Spinal cord (tissue), 10 donors: ENCODE data around the gene PODXL2. TPM values are rescaled to one million over a fixed set of nuclear protein-coding genes. Genes with fewer than 3 reads are reported as not detected.
"Not testable (repeated sequence)": the region's sequence is repeated elsewhere in the genome, so short reads cannot be mapped to it uniquely, and the experiment has no call there.

Source experiments
- DNase-seq, 6 donors: peaks; one replicate each; pipeline versions ENCODE4 v3.0.0 to v3.0.0-alpha.2; 2013 to 2015; ENCODE audit warnings: low spot score in 6 of 6, low read depth in 4 of 6
- H3K27ac ChIP-seq: one replicate; pipeline ENCODE4 v1.5.1; 2013; ENCODE audit warnings: low read depth, low read length, control low read depth
- H3K27me3 ChIP-seq: one replicate; pipeline ENCODE4 v1.6.1; 2013; ENCODE audit warnings: low read length; ENCODE audit not compliant: control insufficient read depth, insufficient read depth
- H3K36me3 ChIP-seq: one replicate; pipeline ENCODE4 v1.6.1; 2013; ENCODE audit warnings: low read length; ENCODE audit not compliant: control insufficient read depth, insufficient read depth
- H3K4me1 ChIP-seq: one replicate; pipeline ENCODE4 v1.6.1; 2013; ENCODE audit warnings: low read length; ENCODE audit not compliant: control insufficient read depth, insufficient read depth
- H3K4me3 ChIP-seq: one replicate; pipeline ENCODE4 v1.5.1; 2013; ENCODE audit warnings: low read depth, low read length, control low read depth
- H3K9me3 ChIP-seq: one replicate; pipeline ENCODE4 v1.6.1; 2013; ENCODE audit warnings: low read length; ENCODE audit not compliant: control insufficient read depth, insufficient read depth
- WGBS: methylation state at CpG from one replicate; pipeline ENCODE4 v1.1.5; 2013; ENCODE audit warnings: missing lambda C conversion rate; ENCODE audit not compliant: insufficient coverage; 5-methylcytosine and 5-hydroxymethylcytosine counted together
- polyA plus RNA-seq, 2 donors: library from polyadenylated mRNA; unstranded; fragments of 120-200 nt; gene quantifications; one replicate each; pipeline ENCODE4 v1.2.1, GENCODE V29; 2013; ENCODE audit not compliant: insufficient read length in 2 of 2
- total RNA-seq, 2 donors: library from RNA; depleted of rRNA in 1 of 2; stranded (reverse); fragments of 120-200 nt in 1 of 2; fragments of >200 nt in 1 of 2; gene quantifications; one replicate each; pipeline versions ENCODE4 v1.2.3 to v1.2.4, GENCODE V29; 2013 to 2014
- donor health status: healthy.

PODXL2 gene
- total and polyA plus RNA-seq, 4 donors: 73.4 to 234 (median 162) TPM

DNA sequence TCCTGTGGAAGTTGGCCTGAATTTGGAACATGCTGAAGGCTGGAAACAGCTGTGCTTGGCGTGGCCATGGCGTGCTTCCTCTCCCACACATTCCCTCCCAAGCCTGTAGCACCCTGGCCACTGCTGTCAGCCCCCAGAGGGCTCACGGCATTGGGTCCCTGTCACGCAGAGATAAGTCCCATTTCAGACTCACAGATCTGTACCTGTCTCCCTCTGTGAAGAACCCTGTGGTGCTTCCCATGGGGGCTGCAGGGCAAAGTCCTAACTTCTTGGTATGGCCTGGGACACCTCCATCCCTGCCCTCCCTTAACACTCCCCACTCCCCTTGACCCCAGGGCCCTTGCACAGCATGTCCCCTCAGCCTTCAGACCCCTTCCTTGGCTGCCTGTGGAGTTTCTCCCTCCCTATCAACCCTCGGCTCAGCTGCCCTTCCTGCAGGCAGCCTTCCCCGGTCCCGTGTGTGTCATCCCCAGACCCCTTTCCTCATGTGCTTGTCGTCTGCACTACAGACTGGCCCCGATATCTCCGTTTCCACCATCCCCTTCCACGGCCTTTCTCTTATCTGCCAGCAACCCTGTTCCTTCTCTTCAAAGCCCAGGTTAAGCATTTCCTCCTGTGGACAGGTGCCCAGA is 72.4 kb downstream of the PODXL2 start:
- WGBS: 72% methylated on average over 11 of the region's 11 CpGs
- DNase-seq: no peak

GRCh38 chr3:127702151-127702578 is 73.2 kb downstream of the PODXL2 start:
- Histone ChIP-seq H3K27me3 (no peaks in the 10 kb centered on the region), H3K4me3 (no peak overlapping the region), H3K36me3 (peaks cover 19% of the 10 kb centered on the region), H3K9me3 (peaks cover 5% of the 10 kb centered on the region), H3K27ac (peak overlapping the region; percentile 33), H3K4me1 (peaks cover 53% of the 10 kb centered on the region)
- DNase-seq: no peak
- WGBS: 57% methylated on average over 4 of the region's 4 CpGs

More for the DNA sequence above, 72.4 kb downstream of the PODXL2 start:
- Histone ChIP-seq H3K27me3 (no peaks in the 10 kb centered on the region), H3K27ac (peak overlapping the region; percentile 52), H3K9me3 (peaks cover 5% of the 10 kb centered on the region), H3K4me1 (peaks cover 54% of the 10 kb centered on the region), H3K36me3 (peaks cover 16% of the 10 kb centered on the region), H3K4me3 (no peak overlapping the region)

GRCh38 chr3:127704840-127705239 is 75.9 kb downstream of the PODXL2 start:
- WGBS: no CpG with 5 or more reads among the region's 4 CpGs
- H3K9me3 ChIP-seq: not testable (repeated sequence)
- H3K4me1 ChIP-seq: peaks cover 44% of the 10 kb centered on the region

DNA sequence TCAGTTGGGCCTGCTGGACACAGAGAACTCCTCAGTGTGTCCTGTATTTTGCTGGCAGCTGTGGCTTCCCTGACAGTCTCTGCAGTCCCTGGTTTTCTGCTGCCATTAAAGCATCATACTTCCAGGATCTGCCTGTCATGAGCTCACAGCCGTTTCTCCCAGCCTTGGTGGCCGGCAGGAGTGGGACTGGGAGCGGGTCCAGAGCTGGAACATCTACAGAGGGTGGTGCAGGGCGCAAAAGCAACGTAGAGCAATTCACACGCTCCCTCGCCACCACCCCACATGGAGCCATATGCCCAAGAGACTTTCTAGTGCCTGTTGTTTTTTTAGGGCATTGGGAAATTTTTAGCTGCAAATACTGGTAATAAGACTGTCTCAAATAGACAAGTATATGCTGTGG is 77.3 kb downstream of the PODXL2 start:
- H3K27ac ChIP-seq: peak overlapping the region; percentile 86
- peaks cover 5% of the 10 kb centered on the region for H3K9me3 ChIP-seq
- H3K4me3 ChIP-seq: no peak overlapping the region
- DNase-seq: peak in 1 of 6 donors; percentile 51
- WGBS: 50% methylated on average over 1 of the region's 7 CpGs
- H3K4me1 ChIP-seq: peaks cover 41% of the 10 kb centered on the region
- peaks cover 13% of the 10 kb centered on the region for H3K36me3 ChIP-seq
- no peaks in the 10 kb centered on the region for H3K27me3 ChIP-seq

More at GRCh38 chr3:127704840-127705239, 75.9 kb downstream of the PODXL2 start:
- H3K27me3 ChIP-seq, DNase-seq, H3K27ac ChIP-seq, H3K4me3 ChIP-seq: not testable (repeated sequence)
- H3K36me3 ChIP-seq: peaks cover 16% of the 10 kb centered on the region

GRCh38 chr3:127706785-127707351 is 77.9 kb downstream of the PODXL2 start:
- peaks cover 5% of the 10 kb centered on the region for H3K9me3 ChIP-seq
- DNase-seq: no peak
- 90% methylated on average over 14 of the region's 16 CpGs for WGBS
- no peaks in the 10 kb centered on the region for H3K27me3 ChIP-seq
- peak overlapping the region; percentile 86 for H3K27ac ChIP-seq
- H3K4me3 ChIP-seq: no peak overlapping the region
- H3K4me1 ChIP-seq: peaks cover 37% of the 10 kb centered on the region
- H3K36me3 ChIP-seq: peaks cover 8% of the 10 kb centered on the region

GRCh38 chr3:127707851-127708411 is 78.9 kb downstream of the PODXL2 start:
- Histone ChIP-seq H3K27ac (peak overlapping the region; percentile 86), H3K4me1 (peaks cover 40% of the 10 kb centered on the region), H3K36me3 (peaks cover 5% of the 10 kb centered on the region), H3K9me3 (peaks cover 5% of the 10 kb centered on the region), H3K4me3 (no peak overlapping the region), H3K27me3 (no peaks in the 10 kb centered on the region)
- DNase-seq: peak in 2 of 6 donors; percentile 84 to 85
- WGBS: 36% methylated on average over 5 of the region's 13 CpGs

DNA sequence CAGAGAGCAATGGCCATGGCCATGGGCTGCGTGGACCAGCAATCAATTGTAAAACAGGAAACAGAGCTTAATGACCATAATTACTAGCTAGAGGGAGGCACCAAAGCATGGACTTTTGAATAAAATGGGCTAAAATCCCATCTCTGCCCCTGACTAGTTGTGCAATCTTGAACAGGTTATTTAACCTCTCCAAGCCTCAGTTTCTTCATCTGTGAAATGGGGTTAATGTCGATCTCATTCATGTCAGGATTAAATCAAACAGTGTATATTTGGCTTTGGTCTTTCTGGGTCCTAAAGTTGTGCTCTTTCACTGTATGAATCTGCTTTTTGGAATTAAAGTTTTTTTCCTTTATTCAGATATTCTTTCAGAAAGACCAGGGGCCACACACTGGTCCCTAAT is 79.9 kb downstream of the PODXL2 start:
- peaks cover 48% of the 10 kb centered on the region for H3K4me1 ChIP-seq
- H3K27ac ChIP-seq: peak overlapping the region; percentile 86
- peaks cover 10% of the 10 kb centered on the region for H3K36me3 ChIP-seq
- H3K27me3 ChIP-seq: no peaks in the 10 kb centered on the region
- no peak for DNase-seq
- no peak overlapping the region for H3K4me3 ChIP-seq
- WGBS: 40% methylated on average over 1 of the region's 2 CpGs
- H3K9me3 ChIP-seq: peaks cover 3% of the 10 kb centered on the region

GRCh38 chr3:127709320-127710060 is 80.5 kb downstream of the PODXL2 start:
- peak overlapping the region; percentile 86 for H3K27ac ChIP-seq
- H3K36me3 ChIP-seq: peaks cover 10% of the 10 kb centered on the region
- H3K4me1 ChIP-seq: peaks cover 54% of the 10 kb centered on the region
- no peak for DNase-seq
- 65% methylated on average over 2 of the region's 3 CpGs for WGBS
- no peak overlapping the region for H3K4me3 ChIP-seq
- peaks cover 2% of the 10 kb centered on the region for H3K9me3 ChIP-seq
- no peaks in the 10 kb centered on the region for H3K27me3 ChIP-seq

DNA sequence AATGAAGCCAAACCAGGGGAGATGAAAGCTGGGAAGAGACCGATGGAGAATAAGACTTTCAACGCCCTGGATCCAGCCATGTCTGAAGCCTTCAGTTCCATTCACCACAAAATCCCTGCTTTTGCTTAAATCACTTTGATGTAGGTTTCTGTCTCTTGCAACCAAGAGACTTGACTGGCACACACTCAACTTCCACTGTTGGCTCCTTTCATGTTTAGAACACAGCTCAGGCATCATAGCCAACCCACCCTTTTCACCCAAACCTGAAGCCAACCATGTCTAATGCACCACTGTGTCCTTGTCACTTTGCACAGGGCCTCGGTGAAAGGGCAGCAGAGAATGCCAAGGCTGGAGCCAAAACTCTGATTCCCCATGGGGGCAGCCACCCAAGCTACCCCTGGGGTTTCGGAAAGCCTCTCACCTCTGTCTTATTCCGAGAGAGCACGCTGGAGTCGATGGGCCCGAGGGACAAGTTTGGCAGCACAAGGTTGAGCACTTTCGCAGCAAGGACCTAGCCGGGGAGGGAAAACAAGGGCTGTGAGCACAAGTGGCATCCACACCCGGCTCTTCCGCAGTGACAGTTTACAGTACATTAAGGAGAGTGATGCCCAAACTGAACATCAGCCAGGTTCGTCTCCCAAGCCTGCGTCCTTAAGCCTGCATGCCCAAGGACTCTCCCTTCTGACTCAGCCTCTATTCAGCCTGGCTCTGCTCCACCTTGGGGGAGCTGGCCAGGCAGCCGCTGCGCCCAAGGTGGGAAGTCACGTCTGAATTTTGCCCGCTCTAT is 81.4 kb downstream of the PODXL2 start:
- peak in 2 of 6 donors; percentile 36 to 60 for DNase-seq
- no peak overlapping the region for H3K27ac ChIP-seq
- no peaks in the 10 kb centered on the region for H3K9me3 ChIP-seq
- WGBS: 74% methylated on average over 17 of the region's 18 CpGs
- H3K27me3 ChIP-seq: no peaks in the 10 kb centered on the region
- no peak overlapping the region for H3K4me3 ChIP-seq
- peaks cover 59% of the 10 kb centered on the region for H3K4me1 ChIP-seq
- peaks cover 10% of the 10 kb centered on the region for H3K36me3 ChIP-seq
